Left renal pelvis (tissue), 4 donors: ENCODE results near the gene TUBB8B. TPM values are rescaled to one million over a fixed set of nuclear protein-coding genes. Genes with fewer than 3 reads are reported as not detected.
"Not testable (repeated sequence)": the region's sequence is repeated elsewhere in the genome, so short reads cannot be mapped to it uniquely, and the experiment has no call there.

Experiments used
- DNase-seq, 4 donors: peaks; one replicate each; pipeline ENCODE4 v3.0.0-alpha.2; 2013; ENCODE audit warnings: low read depth in 4 of 4, low spot score in 3 of 4
- polyA plus RNA-seq, 4 donors: library from polyadenylated mRNA; unstranded; fragments of 120-200 nt; gene quantifications; one replicate each; pipeline ENCODE4 v1.2.1, GENCODE V29; 2013; ENCODE audit not compliant: insufficient read length in 4 of 4

TUBB8B gene
- under 1 TPM; 0.14 to 0.93 (median 0.40) TPM for polyA plus RNA-seq

DNA sequence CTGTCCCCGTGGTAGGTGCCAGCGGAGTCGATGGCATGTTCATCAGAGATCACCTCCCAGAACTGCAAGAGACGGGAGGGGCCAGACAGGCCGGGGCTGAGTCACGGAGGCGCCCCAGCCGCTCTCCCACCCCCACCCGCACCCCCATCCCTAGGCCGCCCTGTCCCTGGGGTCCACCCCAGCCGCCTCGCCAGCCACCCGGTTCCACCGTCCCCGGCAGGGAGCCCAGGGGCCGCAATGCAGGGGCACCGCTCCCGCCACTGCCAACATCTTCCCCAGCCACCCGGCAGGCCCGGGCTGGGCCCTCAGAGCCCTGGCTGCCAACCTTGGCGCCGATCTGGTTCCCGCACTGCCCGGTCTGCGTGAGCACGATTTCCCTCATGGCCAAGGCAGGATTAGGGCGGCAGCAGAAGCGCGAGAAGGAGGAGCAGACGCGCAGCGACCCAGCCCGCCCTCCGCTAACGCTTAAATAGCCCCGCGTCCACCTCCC is at the start of gene TUBB8B:
Gene TUBB8B, minus strand, starts transcription at position 440 of the 490 bp plus-strand sequence. Its CDS starts 58 bp downstream, at position 382.
- DNase-seq = not testable (repeated sequence)

DNA sequence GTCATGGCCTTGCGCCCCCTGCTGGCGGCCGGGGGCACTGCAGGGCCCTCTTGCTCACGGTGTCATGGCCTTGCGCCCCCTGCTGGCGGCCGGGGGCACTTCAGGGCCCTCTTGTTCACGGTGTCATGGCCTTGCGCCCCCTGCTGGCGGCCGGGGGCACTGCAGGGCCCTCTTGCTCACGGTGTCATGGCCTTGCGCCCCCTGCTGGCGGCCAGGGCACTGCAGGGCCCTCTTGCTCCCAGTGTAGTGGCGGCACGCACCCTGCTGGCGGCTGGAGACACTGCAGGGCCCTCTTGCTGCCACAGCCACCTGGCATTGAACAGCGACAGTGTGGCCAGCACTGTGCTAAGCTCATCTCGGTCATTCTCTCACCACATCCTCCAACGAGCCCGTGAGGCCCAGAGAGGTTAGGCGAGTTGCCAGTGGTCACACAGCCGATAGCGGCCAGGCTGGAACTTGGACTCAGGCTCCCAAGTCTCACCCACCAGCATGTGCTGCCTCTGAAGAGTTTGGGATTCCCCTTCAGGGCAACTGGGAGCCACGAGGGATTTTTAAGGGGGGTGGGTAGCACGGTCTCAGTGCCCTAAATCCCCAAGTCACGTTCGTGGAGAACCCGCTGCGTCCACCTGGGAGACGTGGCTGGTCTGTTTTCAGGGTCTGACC is 48.0 kb upstream of the TUBB8B start:
- DNase-seq = not testable (repeated sequence)

DNA sequence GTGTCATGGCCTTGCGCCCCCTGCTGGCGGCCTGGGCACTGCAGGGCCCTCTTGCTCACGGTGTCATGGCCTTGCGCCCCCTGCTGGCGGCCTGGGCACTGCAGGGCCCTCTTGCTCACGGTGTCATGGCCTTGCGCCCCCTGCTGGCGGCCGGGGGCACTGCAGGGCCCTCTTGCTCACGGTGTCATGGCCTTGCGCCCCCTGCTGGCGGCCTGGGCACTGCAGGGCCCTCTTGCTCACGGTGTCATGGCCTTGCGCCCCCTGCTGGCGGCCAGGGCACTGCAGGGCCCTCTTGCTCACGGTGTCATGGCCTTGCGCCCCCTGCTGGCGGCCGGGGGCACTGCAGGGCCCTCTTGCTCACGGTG is 47.3 kb upstream of the TUBB8B start:
- DNase-seq = not testable (repeated sequence)

DNA sequence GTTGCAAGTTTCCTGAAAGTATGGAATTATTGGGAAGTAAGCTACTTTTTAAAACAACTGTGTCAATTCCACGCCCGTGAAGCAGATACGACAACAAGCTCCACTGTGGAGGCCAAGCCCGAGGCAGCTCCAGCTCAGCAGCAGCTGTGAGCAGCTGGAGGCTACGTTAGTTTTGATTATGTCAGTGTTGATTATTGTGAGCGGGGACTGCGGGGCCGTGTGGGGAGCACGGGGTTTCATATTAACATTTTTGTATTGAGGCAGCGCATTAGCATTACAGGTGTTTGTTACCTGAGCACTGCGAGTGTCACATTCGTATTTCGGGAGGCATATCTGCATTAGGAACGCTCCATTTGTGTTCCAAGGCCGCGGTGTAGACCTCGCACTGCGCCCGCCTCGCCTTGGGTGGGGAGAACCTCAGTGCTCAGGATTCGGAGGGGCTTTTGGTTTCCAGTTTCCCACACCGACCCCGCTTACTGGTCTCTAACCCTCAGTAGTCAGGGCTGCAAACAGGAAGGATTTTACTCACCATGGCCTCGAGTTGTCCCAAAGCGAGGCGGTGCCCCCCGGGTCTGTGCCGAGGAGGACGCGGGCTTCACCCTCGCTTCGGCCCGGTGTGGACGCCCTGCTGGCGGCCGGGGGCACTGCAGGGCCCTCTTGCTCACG is 46.8 kb upstream of the TUBB8B start:
- not testable (repeated sequence) for DNase-seq

DNA sequence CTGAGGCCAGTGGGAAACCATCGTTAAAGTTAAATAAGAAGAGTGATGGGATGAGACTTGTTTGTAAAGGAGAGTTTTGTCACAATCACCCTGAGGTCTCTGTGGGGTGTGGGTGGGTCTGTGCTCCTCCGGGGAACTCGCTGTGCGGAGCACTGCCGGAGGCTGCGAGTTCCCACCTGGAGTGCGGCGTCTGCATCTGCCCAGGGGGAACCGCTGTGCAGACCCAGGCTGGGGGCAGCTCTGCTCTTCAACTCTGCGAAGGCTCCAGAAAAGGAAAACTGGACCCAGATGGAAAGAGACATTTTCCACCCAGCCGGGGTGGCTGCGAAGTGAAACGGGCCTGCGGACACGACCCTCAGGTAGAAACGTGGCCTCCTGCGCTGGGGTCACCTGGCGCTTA is 46.2 kb upstream of the TUBB8B start:
- not testable (repeated sequence) for DNase-seq

DNA sequence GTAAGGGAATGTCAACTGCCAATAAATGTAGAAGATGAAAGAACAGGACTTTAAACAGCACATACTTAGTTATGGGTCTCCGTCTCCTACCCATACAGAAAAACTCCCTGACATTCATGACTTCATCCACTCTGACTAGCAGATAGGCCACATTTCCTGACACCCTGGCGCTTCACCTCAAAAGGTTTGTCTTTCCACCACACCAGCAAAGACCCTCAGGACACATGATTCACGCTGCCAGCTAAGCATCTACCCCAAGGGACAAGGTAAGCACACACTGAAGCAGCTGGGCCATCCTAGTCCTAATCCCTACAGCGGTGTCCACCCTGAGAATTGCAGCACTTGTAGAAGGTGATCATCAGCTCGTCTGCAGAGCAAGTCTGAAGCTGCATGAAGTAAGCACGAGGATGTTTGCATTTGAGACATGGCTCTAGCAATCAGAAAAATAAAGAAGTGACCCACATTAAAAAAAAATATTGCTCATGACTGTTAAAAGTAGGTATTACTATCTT is 44.5 kb upstream of the TUBB8B start:
- not testable (repeated sequence) for DNase-seq

DNA sequence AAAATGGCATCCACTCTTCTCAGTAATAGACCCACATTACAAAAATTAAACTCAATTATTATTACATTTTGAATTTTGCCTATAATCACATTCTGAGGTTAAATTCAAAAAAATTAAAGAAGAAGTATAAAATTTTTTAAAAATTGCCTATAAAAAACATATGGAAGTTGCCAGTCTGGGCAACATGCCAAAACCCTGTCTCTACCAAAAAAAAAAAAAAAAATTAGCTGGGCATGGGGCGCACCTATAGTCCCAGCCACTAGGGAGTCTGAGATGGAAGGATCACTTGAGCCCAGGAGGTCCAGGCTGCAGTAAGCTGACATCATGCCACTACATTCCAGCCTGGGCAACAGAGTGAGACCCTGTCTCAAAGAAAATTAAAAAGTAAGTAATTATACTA is 42.1 kb upstream of the TUBB8B start:
- DNase-seq = not testable (repeated sequence)

DNA sequence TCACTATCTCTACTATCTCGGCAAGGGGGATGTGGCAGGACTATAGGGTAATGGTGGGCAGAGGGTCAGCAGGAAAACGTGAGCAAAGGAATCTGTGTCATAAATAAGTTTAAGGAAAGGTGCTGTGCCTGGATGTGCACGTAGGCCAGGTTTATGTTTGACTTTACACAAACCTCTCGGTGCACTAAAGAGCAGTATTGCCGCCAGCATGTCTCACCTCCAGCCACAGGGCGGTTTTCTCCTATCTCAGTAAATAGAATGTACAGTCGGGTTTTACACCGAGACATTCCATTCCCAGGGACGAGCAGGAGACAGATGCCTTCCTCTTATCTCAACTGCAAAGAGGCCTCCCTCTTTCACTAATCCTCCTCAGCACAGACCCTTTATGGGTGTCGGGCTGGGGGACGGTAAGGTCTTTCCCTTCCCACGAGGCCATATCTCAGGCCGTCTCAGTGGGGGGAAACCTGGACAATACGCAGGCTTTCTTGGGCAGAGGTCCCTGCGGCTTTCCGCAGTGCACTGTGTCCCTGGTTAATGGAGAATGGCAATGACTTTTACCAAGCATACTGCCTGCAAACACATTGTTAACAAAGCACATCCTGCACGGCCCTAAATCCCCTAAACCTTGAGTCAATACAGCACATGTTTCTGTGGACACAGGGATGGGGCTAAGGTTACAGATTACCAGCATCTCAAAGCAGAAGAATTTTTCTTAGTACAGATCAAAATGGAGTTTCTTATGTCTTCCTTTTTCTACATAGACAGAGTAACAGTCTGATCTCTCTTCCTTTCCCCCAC is 41.2 kb upstream of the TUBB8B start:
- DNase-seq = not testable (repeated sequence)

DNA sequence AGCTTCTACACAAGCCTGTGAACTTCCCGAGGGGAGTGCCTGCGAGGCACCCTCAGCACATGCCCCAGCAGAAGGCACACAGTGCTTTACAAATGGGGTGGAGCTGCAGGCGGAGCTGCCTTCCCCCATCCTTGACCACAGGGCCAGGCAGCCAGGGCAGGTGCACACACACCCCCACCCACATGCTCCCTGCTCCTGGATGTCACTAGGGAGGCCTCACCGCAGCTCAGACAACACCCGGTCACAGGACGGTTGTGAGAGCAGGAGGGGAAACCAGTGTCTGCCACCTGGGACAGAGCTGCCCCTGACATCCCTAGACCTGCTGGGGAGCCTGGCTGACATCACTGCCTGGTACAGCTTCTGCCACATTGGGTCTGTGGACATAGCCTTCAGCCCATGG is 39.7 kb upstream of the TUBB8B start:
- DNase-seq = not testable (repeated sequence)

DNA sequence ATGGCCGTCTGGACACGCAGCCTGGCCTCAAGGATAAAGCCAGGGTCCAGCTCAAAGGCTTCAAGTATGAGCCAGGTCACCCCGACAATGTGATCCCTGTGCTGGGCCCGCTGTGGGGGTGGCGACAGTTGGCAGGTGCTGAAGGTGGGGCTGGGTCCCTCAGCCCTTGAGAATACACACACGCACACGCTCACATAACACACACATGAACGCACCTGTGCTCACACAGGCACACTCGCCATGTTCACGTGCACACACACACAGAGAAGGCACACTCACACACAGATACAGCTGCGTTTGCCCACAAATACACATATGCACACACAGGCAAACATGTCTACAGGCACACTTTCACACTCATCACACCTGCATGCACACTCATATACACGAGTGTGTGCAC is 35.4 kb upstream of the TUBB8B start:
- not testable (repeated sequence) for DNase-seq

DNA sequence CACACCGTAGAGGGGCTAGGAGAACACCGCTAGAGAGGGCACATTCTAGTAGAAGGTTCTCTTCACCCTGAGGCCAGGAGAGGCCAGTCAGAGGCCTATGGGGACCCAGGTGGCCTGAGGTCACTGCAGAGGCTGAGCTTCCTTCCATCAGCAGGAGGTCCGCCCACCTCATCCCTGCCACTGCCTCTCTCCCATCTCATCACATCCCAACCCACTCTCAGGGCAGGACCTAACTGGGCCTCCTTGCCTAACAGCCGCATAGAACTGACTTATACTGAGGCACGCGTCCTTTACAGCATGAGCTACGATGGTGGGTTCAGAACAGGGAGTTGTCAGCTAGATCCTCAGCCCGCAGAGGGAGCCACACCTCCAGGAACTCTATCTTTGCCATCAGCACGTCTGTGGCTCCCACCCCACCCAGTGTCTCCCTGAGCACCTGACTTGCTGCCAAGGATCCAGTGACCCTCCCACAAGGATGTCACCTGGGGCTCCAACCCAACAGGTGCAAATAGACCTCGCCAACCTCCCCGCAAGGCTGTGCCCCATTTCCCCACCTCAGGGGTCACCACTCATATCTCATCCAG is 33.3 kb upstream of the TUBB8B start:
- not testable (repeated sequence) for DNase-seq

DNA sequence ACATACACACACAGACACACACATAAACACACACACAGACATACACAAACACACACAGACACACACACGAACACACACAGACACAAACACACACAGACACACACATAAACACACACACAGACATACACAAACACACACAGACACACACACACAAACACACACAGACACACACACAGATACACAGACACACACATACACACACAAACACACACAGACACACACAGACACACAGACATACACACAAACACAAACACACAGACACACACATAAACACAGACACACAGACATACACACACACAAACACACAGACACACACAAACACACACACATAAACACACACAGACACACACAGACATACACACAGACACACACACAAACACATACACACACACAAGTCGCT is 31.5 kb upstream of the TUBB8B start:
- DNase-seq = not testable (repeated sequence)

DNA sequence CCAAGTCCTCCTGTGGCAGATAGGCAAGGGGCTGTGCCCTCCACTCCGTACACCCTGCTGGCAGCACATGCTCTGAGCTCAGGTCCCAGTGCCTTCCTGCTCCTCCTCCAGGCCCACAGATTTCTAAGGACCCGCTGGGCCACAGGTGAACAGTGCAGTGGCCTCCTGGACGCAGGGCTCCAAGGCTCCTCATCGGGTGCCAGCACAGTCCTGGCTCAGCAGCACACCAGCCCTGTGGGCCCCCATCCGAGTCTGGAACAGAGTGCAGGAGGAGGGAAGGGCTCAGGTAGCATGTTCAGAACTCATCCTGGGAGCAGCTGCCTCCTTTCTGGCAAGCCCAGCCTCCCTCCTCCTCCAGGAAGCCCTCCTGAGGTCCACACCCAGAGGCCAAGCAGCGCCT is 30.8 kb upstream of the TUBB8B start:
- DNase-seq = not testable (repeated sequence)

DNA sequence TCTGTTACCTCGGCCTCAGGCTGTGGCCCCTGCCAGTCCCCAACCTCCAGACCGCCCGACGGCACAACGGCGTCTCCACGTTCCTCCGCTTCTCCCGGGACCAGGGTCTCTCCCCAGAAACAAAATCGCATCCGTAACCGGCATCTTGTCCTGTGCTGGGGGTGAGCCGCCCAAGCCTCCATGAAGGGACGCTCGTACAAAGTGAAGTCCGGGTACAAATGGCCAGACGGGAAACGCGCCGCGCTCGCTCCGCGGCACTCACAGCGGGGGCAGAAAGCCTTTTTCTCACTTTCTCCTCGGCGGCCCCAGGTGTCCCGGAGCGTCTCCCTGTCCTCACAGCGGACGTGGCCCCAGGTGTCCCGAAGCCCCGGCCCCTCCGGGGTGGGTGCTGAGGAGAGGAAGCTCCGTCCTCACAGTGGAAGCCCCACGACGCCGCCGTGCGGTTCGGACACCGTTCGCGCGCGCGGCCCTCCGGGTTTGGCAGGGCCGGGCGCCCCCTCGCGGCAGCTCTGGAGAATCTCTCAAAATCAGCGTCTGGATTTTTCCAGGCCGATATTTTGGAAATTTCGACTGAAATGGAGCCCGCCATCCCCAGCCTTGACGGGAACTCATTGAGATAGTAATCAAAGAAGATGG is 26.2 kb upstream of the TUBB8B start:
- not testable (repeated sequence) for DNase-seq

DNA sequence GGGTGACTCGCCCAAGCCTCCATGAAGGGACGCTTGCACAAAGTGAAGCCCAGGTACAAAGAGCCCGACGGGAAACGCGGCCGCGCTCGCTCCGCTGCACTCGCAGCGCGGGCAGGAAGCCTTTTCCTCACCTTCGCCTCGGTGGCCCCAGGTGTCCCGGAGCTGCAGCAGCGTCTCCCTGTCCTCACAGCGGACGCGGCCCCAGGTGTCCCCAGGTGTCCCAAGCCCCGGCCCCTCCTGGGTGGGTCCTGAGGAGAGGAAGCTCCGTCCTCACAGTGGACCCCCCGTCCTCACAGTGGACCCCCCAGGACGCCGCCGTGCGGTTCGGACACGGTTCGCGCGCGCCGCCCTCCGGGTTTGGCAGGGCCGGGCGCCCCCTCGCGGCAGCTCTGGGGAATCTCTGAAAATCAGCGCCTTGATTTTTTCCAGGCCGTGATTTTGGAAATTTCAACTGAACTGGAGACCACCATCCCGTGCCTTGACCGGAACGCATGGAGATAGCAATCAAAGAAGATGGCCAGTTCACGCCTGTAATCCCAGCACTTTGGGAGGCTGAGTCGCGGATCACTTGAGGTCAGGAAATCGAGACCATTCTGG is 23.9 kb upstream of the TUBB8B start:
- DNase-seq = not testable (repeated sequence)

DNA sequence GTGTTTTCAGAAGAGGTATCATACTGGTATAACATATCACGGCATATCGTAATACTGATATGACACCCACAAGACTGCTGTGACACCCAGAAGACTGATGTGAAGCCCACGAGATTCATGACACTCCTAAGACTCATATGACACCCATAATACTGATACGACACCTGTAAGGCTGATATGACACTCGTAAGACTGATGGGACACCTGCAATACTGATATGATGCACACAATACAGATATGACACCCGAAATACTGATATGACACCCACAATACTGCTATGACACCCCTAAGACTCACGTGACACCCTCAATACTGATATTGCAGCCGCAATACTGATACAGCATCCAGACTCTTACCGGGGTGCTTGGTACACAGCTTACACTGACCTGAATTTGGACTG is 18.3 kb upstream of the TUBB8B start:
- DNase-seq = not testable (repeated sequence)

DNA sequence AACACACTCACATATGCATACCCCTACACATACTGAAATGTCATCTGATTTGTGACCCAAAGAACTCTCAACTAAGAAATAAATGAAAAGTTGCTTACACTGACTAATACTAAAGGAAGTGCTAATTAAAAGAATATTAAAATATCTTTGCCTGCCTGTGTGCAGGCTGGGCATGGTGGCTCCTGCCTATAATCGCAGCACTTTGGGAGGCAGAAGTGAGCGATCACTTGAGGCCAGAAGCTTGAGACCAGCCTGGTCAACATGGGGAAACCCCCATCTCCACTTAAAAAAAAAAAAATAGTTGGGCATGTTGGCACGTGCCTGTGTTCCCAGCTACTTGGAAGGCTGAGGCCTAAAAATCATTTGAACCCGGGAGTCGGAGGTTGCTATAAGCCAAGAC is 14.9 kb upstream of the TUBB8B start:
- not testable (repeated sequence) for DNase-seq

DNA sequence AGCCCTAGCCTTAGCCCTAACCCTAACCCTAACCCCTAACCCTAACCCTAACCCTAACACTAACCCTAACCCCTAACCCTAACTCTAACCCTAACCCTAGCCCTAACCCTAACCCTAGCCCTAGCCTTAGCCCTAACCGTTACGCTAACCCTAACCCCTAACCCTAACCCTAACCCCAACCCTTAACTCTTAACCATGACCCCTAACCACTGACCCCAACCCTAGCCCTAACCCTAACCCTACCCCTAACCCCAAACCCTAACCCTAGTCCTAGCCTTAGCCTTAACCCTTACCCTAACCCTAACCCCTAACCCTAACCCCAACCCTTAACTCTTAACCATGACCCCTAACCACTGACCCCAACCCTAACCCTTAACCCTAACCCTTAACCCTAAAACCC is 14.2 kb upstream of the TUBB8B start:
- DNase-seq = not testable (repeated sequence)

DNA sequence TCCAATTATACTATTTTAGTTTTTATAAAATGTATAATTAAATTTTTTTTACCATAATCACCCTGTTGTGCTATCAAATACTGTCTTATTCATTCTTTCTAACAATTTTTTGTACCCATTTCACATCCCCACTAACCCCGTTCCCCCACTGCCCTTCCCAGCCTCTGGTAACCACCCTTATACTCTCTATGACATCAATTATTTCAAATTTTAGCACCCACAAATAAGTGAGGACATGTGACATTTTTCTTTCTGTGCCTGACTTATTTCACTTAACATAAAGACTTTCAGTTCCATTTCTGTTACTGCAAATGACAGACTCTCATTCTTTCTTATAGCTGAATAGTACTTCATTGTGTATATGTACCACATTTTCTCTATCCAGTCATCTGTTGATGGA is 5.0 kb upstream of the TUBB8B start:
- not testable (repeated sequence) for DNase-seq

DNA sequence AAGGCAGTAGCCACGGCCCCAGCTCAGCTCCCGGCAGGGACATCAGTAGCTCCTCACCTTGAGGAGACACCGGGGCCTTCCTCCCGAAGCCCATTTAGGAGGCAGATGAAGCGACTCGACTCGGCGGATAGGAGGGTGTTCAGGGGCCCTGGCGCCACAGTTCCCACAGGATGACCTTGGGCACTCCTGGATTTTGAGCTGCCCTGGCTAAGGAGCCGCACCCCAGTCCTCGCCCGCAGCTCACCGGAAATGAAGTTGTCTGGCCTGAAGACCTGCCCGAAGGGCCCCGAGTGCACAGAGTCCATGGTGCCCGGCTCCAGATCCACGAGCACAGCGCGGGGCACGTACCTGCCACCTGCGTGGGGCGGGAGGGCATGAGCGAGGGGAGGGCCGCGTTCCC is 719 bp downstream of the TUBB8B start:
- DNase-seq = not testable (repeated sequence)
